B cell (primary cell): ENCODE results near the gene EME1. TPM values are rescaled to one million over a fixed set of nuclear protein-coding genes. Genes with fewer than 3 reads are reported as not detected.

ENCODE experiments used
- ATAC-seq: fragments of 200-7000 bp; cut with Tn5 transposase; one replicate; pipeline ENCODE4 v1.10.0; 2021; ENCODE audit warnings: low read depth, mild to moderate bottlenecking, moderate number of reproducible peaks, moderate library complexity
- CTCF ChIA-PET: fragments of 350-600 bp; sonication (Branson Sonifier 250); formaldehyde crosslinking; loops from one replicate; lab custom pipeline; 2021; ENCODE audit warnings: antibody characterized with exemption, inconsistent platforms; lab: Charles Lee
- POLR2A ChIA-PET: fragments of 350-600 bp; sonication (Branson Sonifier 250); formaldehyde crosslinking; loops from one replicate; lab custom pipeline; 2021; ENCODE audit warnings: antibody characterized with exemption; lab: Charles Lee
- DNase-seq: peaks from one replicate; pipeline ENCODE4 v3.0.0; 2013
- H2AFZ ChIP-seq: 2 replicates; pipeline ENCODE4 v1.6.1; 2012; ENCODE audit warnings: mild to moderate bottlenecking, low read depth, low read length; ENCODE audit not compliant: insufficient read depth, poor library complexity, severe bottlenecking
- H3K27ac ChIP-seq, 2 donors: 1 replicate in 1 of 2; 2 replicates in 1 of 2; pipeline ENCODE4 v1.5.1; 2012 to 2013; ENCODE audit warnings: low read length in 2 of 2, mild to moderate bottlenecking in 2 of 2, moderate library complexity in 1 of 2
- H3K27me3 ChIP-seq, 4 experiments: fragments of 200-600 bp in 1 of 4; sonication (generic) in 1 of 4; replicated peaks in 1 of 4; 1 replicate in 2 of 4; 2 replicates in 2 of 4; pipeline versions ENCODE4 v1.6.1 to v1.7.0; 2013 to 2016; ENCODE audit warnings: low read length in 3 of 4, mild to moderate bottlenecking in 2 of 4, mixed read lengths in 1 of 4, moderate library complexity in 1 of 4; ENCODE audit not compliant: insufficient read depth in 4 of 4, control insufficient read depth in 3 of 4; ENCODE audit errors: control extremely low read depth in 1 of 4
- H3K36me3 ChIP-seq, 2 experiments: replicated peaks in 1 of 2; 1 replicate in 1 of 2; 2 replicates in 1 of 2; pipeline versions ENCODE4 v1.6.1 to v1.7.1; 2013; ENCODE audit warnings: low read length in 1 of 2; ENCODE audit not compliant: insufficient read depth in 2 of 2, control insufficient read depth in 1 of 2; ENCODE audit errors: control extremely low read depth in 1 of 2, extremely low read depth in 1 of 2
- H3K4me1 ChIP-seq, 2 donors: fragments of 200-600 bp in 1 of 2; sonication (generic) in 1 of 2; 1 replicate in 1 of 2; 2 replicates in 1 of 2; pipeline versions ENCODE4 v1.5.1 to v1.6.1; 2013 to 2017; ENCODE audit warnings: low read length in 2 of 2; ENCODE audit not compliant: control insufficient read depth in 2 of 2, insufficient read depth in 2 of 2
- H3K4me2 ChIP-seq: replicated peaks from 2 replicates; pipeline ENCODE3; 2012; ENCODE audit warnings: mild to moderate bottlenecking, low read depth, low read length; ENCODE audit not compliant: poor library complexity, severe bottlenecking
- H3K4me3 ChIP-seq, 5 experiments: fragments of 200-600 bp in 1 of 5; sonication (generic) in 1 of 5; 1 replicate in 3 of 5; 2 replicates in 2 of 5; pipeline versions ENCODE4 v1.5.1 to v1.7.0; 2011 to 2016; ENCODE audit warnings: low read length in 4 of 5, mild to moderate bottlenecking in 4 of 5, low read depth in 2 of 5, control low read depth in 1 of 5, moderate library complexity in 1 of 5; ENCODE audit not compliant: insufficient read depth in 1 of 5; ENCODE audit errors: control extremely low read depth in 1 of 5, extremely low read depth in 1 of 5
- H3K79me2 ChIP-seq: fragments of 200-600 bp; sonication (generic); one replicate; pipeline ENCODE4 v1.6.0; 2016; ENCODE audit warnings: low read length; ENCODE audit not compliant: control insufficient read depth, insufficient read depth
- H3K9ac ChIP-seq: fragments of 200-600 bp; sonication (generic); 2 replicates; pipeline ENCODE4 v1.6.1; 2017; ENCODE audit warnings: mild to moderate bottlenecking, low read length, moderate library complexity
- H3K9me3 ChIP-seq, 3 donors: one replicate each; pipeline versions ENCODE4 v1.6.1 to v1.7.1; 2013; ENCODE audit warnings: low read length in 2 of 3; ENCODE audit not compliant: control insufficient read depth in 2 of 3, insufficient read depth in 1 of 3; ENCODE audit errors: control extremely low read depth in 1 of 3
- H4K20me1 ChIP-seq: 2 replicates; pipeline ENCODE4 v1.6.0; 2012; ENCODE audit warnings: mild to moderate bottlenecking, low read length; ENCODE audit not compliant: insufficient read depth, control insufficient read depth, poor library complexity, severe bottlenecking
- H3K27ac Mint-ChIP-seq: one replicate; pipeline ENCODE4 v1.8.0; 2021; ENCODE audit warnings: mixed read lengths
- H3K27me3 Mint-ChIP-seq: one replicate; pipeline ENCODE4 v1.8.0; 2021; ENCODE audit warnings: mixed read lengths
- H3K4me1 Mint-ChIP-seq: one replicate; pipeline ENCODE4 v1.8.0; 2021; ENCODE audit warnings: mixed read lengths
- H3K4me3 Mint-ChIP-seq: one replicate; pipeline ENCODE4 v1.8.0; 2021; ENCODE audit warnings: mixed read lengths
- H3K9me3 Mint-ChIP-seq: one replicate; pipeline ENCODE4 v1.8.0; 2022; ENCODE audit warnings: mixed read lengths; ENCODE audit not compliant: insufficient read depth
- CTCF ChIP-seq: fragments of 200-600 bp; IDR thresholded peaks from one replicate; pipeline ENCODE4 v1.8.0; 2022; ENCODE audit warnings: antibody characterized with exemption, mild to moderate bottlenecking
- EZH2 ChIP-seq: IDR thresholded peaks from 2 replicates; pipeline ENCODE4 v1.6.1; 2012; ENCODE audit warnings: borderline replicate concordance, low read depth, mild to moderate bottlenecking, moderate library complexity, low read length; ENCODE audit not compliant: insufficient read depth, poor library complexity, severe bottlenecking
- WGBS: methylation state at CpG from one replicate; pipeline ENCODE4 v1.1.5; 2013; ENCODE audit warnings: missing lambda C conversion rate; ENCODE audit not compliant: insufficient coverage; 5-methylcytosine and 5-hydroxymethylcytosine counted together
- intact Hi-C: fragments of 100-400 bp; cut with micrococcal nuclease; formaldehyde crosslinking; loops from one replicate; pipeline ENCODE4 v1.10.0; 2022
- polyA plus RNA-seq: library from polyadenylated mRNA; depleted of rRNA; stranded (reverse); fragments of >200 nt; gene quantifications from 2 replicates; pipeline ENCODE4 v1.2.3, GENCODE V29; 2012
- total RNA-seq, 2 donors: library from RNA; stranded (reverse); fragments of 120-200 nt in 1 of 2; gene quantifications; 1 replicate in 1 of 2; 2 replicates in 1 of 2; pipeline versions ENCODE4 v1.2.3 to v1.2.4, GENCODE V29; 2013 to 2022

The EME1 gene
- total and polyA plus RNA-seq, 2 donors (not counting 1 experiment from before 2014, with no cell fraction given), result 1.6 to 2.3 TPM

DNA sequence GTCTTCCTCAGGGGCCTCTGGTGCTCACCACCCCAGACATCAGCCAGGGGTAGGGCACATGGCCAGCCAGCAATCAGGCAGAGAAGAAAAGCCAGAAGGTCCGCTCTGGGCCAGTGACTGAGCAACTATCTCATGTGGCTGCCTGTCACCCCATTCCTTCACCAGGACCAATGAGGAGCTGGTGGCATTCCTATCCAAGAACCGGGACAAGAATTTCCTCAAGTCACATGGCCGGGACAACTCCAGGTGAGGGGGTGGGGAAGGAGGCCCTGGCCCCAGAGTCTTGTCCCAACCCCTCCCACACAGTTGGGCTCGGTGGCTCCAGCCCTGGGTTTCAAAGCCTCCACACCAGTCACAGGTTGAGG lies 17.7 kb upstream of the EME1 start:
- WGBS, result 90% methylated on average over 2 of the region's 4 CpGs
- Mint-ChIP-seq H3K4me1 (peaks cover 4% of the 10 kb centered on the region), H3K27me3 (no peaks in the 10 kb centered on the region), H3K9me3 (no peaks in the 10 kb centered on the region), H3K4me3 (no peak overlapping the region), H3K27ac (no peak overlapping the region)
- TF ChIP-seq EZH2, result no peak
- TF ChIP-seq CTCF, result no peak
- H3K4me1 ChIP-seq, result no peaks in the 10 kb centered on the region
- no peak overlapping the region for H3K27ac ChIP-seq
- peaks cover 0 to 51% of the 10 kb centered on the region in 2 experiments for H3K36me3 ChIP-seq
- H4K20me1 ChIP-seq, result no peaks in the 10 kb centered on the region
- no peak overlapping the region for H2AFZ ChIP-seq
- CTCF ChIA-PET, result no interaction called here
- H3K27me3 ChIP-seq, result no peaks in the 10 kb centered on the region
- H3K4me2 ChIP-seq, result no peak overlapping the region
- no peak for ATAC-seq
- no peak overlapping the region for H3K4me3 ChIP-seq
- H3K9ac ChIP-seq, result no peak overlapping the region
- H3K79me2 ChIP-seq, result no peaks in the 10 kb centered on the region
- POLR2A ChIA-PET, result no interaction called here
- DNase-seq, result no peak
- no peaks in the 10 kb centered on the region for H3K9me3 ChIP-seq
- intact Hi-C loops, result no loop called here

GRCh38 chr17:50355701-50356341 lies 17.2 kb upstream of the EME1 start:
- TF ChIP-seq CTCF, result no peak
- no peak for TF ChIP-seq EZH2
- no peak overlapping the region for H3K27ac Mint-ChIP-seq
- no peak overlapping the region for H3K27ac ChIP-seq
- intact Hi-C loops, result no loop called here
- peaks cover 2% of the 10 kb centered on the region for H3K4me1 Mint-ChIP-seq
- H2AFZ ChIP-seq, result no peak overlapping the region
- H3K9me3 ChIP-seq, result no peaks in the 10 kb centered on the region
- H3K4me1 ChIP-seq, result no peaks in the 10 kb centered on the region
- ChIA-PET POLR2A (no interaction called here), CTCF (no interaction called here)
- no peaks in the 10 kb centered on the region for H3K9me3 Mint-ChIP-seq
- no peaks in the 10 kb centered on the region for H3K27me3 ChIP-seq
- 92% methylated on average over 10 of the region's 20 CpGs for WGBS
- ATAC-seq (no peak), DNase-seq (no peak)
- no peak overlapping the region for H3K4me3 ChIP-seq
- H3K27me3 Mint-ChIP-seq, result no peaks in the 10 kb centered on the region
- H3K4me2 ChIP-seq, result no peak overlapping the region
- no peaks in the 10 kb centered on the region for H4K20me1 ChIP-seq
- no peaks in the 10 kb centered on the region for H3K79me2 ChIP-seq
- H3K36me3 ChIP-seq, result peaks cover 0 to 51% of the 10 kb centered on the region in 2 experiments
- no peak overlapping the region for H3K4me3 Mint-ChIP-seq
- no peak overlapping the region for H3K9ac ChIP-seq
